ENCODE results near the gene RBM5. TPM values are rescaled to one million over a fixed set of nuclear protein-coding genes. Genes with fewer than 3 reads are reported as not detected.

Gene RBM5
- polyA plus RNA-seq, 3 donors = 250 to 390 (median 367) TPM

Other genes starting within 250 kb of the RBM5 start
- 10 to 100 TPM in 1 of 3 donors, 1 to 10 TPM in 2; 9.3 to 13.1 (median 9.7) TPM for gene TRAIP, start 232.4 kb upstream of the RBM5 start, polyA plus RNA-seq (ENCODE audit: insufficient read length in 3 of 3)
- under 1 TPM; 0.06 to 0.41 (median 0.26) TPM for gene CAMKV, start 219.0 kb upstream of the RBM5 start, polyA plus RNA-seq (ENCODE audit: insufficient read length in 3 of 3)
- gene MST1R, start 185.0 kb upstream of the RBM5 start, polyA plus RNA-seq (ENCODE audit: insufficient read length in 3 of 3) = 1 to 10 TPM in 2 of 3 donors, under 1 TPM in 1; 1.00 to 1.7 (median 1.4) TPM
- 1 to 10 TPM; 8.1 to 9.3 (median 8.5) TPM for gene MON1A, start 159.1 kb upstream of the RBM5 start, polyA plus RNA-seq (ENCODE audit: insufficient read length in 3 of 3)
- gene RBM6, start 148.8 kb upstream of the RBM5 start, polyA plus RNA-seq (ENCODE audit: insufficient read length in 3 of 3) = 100 to 1,000 TPM; 123 to 187 (median 129) TPM
- gene SEMA3F, start 66.4 kb downstream of the RBM5 start, polyA plus RNA-seq (ENCODE audit: insufficient read length in 3 of 3) = 10 to 100 TPM; 75.3 to 87.7 (median 78.6) TPM
- gene GNAT1, start 102.7 kb downstream of the RBM5 start, polyA plus RNA-seq (ENCODE audit: insufficient read length in 3 of 3) = under 1 TPM in 1 of 3 donors, not detected in 2; 0.03 TPM
- 1 to 10 TPM; 8.3 to 9.4 (median 9.1) TPM for gene SLC38A3, start 116.4 kb downstream of the RBM5 start, polyA plus RNA-seq (ENCODE audit: insufficient read length in 3 of 3)
- gene GNAI2, start 147.3 kb downstream of the RBM5 start, polyA plus RNA-seq (ENCODE audit: insufficient read length in 3 of 3) = 100 to 1,000 TPM; 191 to 239 (median 193) TPM
- gene SEMA3B, start 180.2 kb downstream of the RBM5 start, polyA plus RNA-seq (ENCODE audit: insufficient read length in 3 of 3) = 100 to 1,000 TPM; 100 to 126 (median 122) TPM
- gene LSMEM2, start 190.2 kb downstream of the RBM5 start, polyA plus RNA-seq (ENCODE audit: insufficient read length in 3 of 3) = 1 to 10 TPM in 1 of 3 donors, under 1 TPM in 2; 0.31 to 1.5 (median 0.69) TPM
- gene IFRD2, start 203.5 kb downstream of the RBM5 start, polyA plus RNA-seq (ENCODE audit: insufficient read length in 3 of 3) = 10 to 100 TPM; 44.4 to 52.2 (median 51.1) TPM
- gene HYAL3, start 210.5 kb downstream of the RBM5 start, polyA plus RNA-seq (ENCODE audit: insufficient read length in 3 of 3) = 1 to 10 TPM; 3.9 to 5.7 (median 4.0) TPM
- gene NAA80, start 210.5 kb downstream of the RBM5 start, polyA plus RNA-seq (ENCODE audit: insufficient read length in 3 of 3) = 10 to 100 TPM in 2 of 3 donors, 1 to 10 TPM in 1; 8.5 to 11.1 (median 10.5) TPM
- 1 to 10 TPM; 6.1 to 9.4 (median 7.7) TPM for gene HYAL1, start 214.7 kb downstream of the RBM5 start, polyA plus RNA-seq (ENCODE audit: insufficient read length in 3 of 3)
- 10 to 100 TPM; 65.4 to 95.1 (median 80.3) TPM for gene HYAL2, start 233.8 kb downstream of the RBM5 start, polyA plus RNA-seq (ENCODE audit: insufficient read length in 3 of 3)
- 10 to 100 TPM; 23.8 to 29.8 (median 28.0) TPM for gene TUSC2, start 239.3 kb downstream of the RBM5 start, polyA plus RNA-seq (ENCODE audit: insufficient read length in 3 of 3)